Activated T-cell treated with anti-CD3 and anti-CD28 coated beads for 48 hours (primary cell): ENCODE data around the gene SLC38A6.
A peak's percentile ranks its signal among the peaks of the same experiment; 100 is the strongest.

Source experiments
- DNase-seq: peaks from one replicate; pipeline ENCODE4 v3.0.0-alpha.2; 2020; ENCODE audit warnings: low read depth

The SLC38A6 gene

GRCh38 chr14:60981633-60982455 is 799 bp downstream of the SLC38A6 start:
- DNase-seq, result no peak

- no peak for DNase-seq
Measured at GRCh38 chr14:60984196-60984595, 3.2 kb downstream of the SLC38A6 start.

- no peak for DNase-seq
Measured at GRCh38 chr14:60986500-60986899, 5.5 kb downstream of the SLC38A6 start.

- DNase-seq, result no peak
Measured at GRCh38 chr14:60989599-60989998, 8.6 kb downstream of the SLC38A6 start.

- DNase-seq, result no peak
Measured at GRCh38 chr14:60998617-60999016, 17.6 kb downstream of the SLC38A6 start.

GRCh38 chr14:60999536-60999935 is 18.5 kb downstream of the SLC38A6 start:
- no peak for DNase-seq

- no peak for DNase-seq
Measured at GRCh38 chr14:61003571-61003970, 22.5 kb downstream of the SLC38A6 start.

- DNase-seq, result no peak
Measured at GRCh38 chr14:61019537-61019936, 38.5 kb downstream of the SLC38A6 start.

GRCh38 chr14:61025251-61026223 is 44.5 kb downstream of the SLC38A6 start:
- peak; percentile 17 for DNase-seq

GRCh38 chr14:61026526-61026925 is 45.5 kb downstream of the SLC38A6 start:
- no peak for DNase-seq

GRCh38 chr14:61031026-61031425 is 50.0 kb downstream of the SLC38A6 start:
- no peak for DNase-seq

- DNase-seq, result no peak
Measured at GRCh38 chr14:61033054-61033453, 52.0 kb downstream of the SLC38A6 start.

GRCh38 chr14:61033855-61034254 is 52.8 kb downstream of the SLC38A6 start:
- no peak for DNase-seq

GRCh38 chr14:61034416-61035120 is 53.5 kb downstream of the SLC38A6 start:
- no peak for DNase-seq

- no peak for DNase-seq
Measured at GRCh38 chr14:61037215-61037614, 56.2 kb downstream of the SLC38A6 start.

GRCh38 chr14:61041704-61042103 is 60.7 kb downstream of the SLC38A6 start:
- no peak for DNase-seq

GRCh38 chr14:61042220-61042619 is 61.2 kb downstream of the SLC38A6 start:
- no peak for DNase-seq

GRCh38 chr14:61043506-61043905 is 62.5 kb downstream of the SLC38A6 start:
- DNase-seq, result no peak

GRCh38 chr14:61047021-61047420 is 66.0 kb downstream of the SLC38A6 start:
- DNase-seq, result no peak

GRCh38 chr14:61048640-61049039 is 67.6 kb downstream of the SLC38A6 start:
- no peak for DNase-seq

GRCh38 chr14:61050417-61050816 is 69.4 kb downstream of the SLC38A6 start:
- no peak for DNase-seq

- DNase-seq, result no peak
Measured at GRCh38 chr14:61051051-61051450, 70.0 kb downstream of the SLC38A6 start.
